ENCODE measurements around the gene BEST4. TPM values are rescaled to one million over a fixed set of nuclear protein-coding genes. Genes with fewer than 3 reads are reported as not detected.
"Not testable (repeated sequence)": the region's sequence is repeated elsewhere in the genome, so short reads cannot be mapped to it uniquely, and the experiment has no call there.

Gene BEST4
- total and polyA plus RNA-seq, 3 donors from 2014 or later, result 0.79 to 1.7 (median 1.1) TPM

DNA sequence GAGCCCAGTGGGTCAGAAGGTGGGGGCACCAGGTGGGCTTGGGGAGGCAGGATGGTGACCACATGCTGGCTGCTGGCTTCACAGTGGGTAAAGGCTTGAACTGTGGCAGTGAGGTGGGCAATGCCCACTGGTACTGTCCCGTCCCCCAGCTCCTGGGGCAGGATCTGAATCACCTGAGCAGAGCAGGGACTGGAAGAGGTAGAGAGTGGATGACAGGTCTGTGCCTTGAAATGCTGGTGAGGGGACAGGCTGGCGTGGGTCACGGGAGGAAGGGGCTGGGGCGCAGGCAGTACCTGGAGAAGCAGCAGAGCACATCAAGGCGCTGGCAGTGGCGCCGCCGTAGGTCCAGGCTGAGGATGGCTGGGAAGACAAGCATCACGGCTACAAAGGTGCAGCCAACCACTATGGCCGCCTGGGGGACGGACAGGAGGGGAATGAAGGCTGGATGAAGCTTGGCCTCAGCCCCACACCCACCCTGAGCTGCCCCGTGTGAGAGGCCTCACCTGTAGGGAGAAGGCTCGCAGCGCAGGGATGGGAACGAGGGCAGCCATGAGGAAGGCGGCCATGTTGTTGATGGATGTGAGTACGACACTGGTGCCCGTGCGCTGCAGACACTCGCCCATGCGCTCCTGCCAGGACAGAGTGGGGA lies 40.2 kb upstream of the BEST4 start:
- H3K36me3 ChIP-seq (ENCODE audit: low read depth, missing control alignments), result no peaks in the 10 kb centered on the region
- H3K27me3 ChIP-seq, result no peaks in the 10 kb centered on the region
- no peaks in the 10 kb centered on the region for H3K9me3 ChIP-seq
- no peak overlapping the region for H3K4me3 ChIP-seq
- DNase-seq, result no peak
- intact Hi-C loops (cut with DNase I; ENCODE audit: low total_unique reads), result no loop called here
- 91 to 92% methylated on average over 20 to 21 of the region's 21 CpGs for WGBS, 2 donors
- H3K4me1 ChIP-seq, result peaks cover 25% of the 10 kb centered on the region
- H3K27ac ChIP-seq, result no peak overlapping the region
- TF ChIP-seq POLR2A (IDR thresholded peaks at IDR 0.05), result no peak
- TF ChIP-seq, protein P1, sequence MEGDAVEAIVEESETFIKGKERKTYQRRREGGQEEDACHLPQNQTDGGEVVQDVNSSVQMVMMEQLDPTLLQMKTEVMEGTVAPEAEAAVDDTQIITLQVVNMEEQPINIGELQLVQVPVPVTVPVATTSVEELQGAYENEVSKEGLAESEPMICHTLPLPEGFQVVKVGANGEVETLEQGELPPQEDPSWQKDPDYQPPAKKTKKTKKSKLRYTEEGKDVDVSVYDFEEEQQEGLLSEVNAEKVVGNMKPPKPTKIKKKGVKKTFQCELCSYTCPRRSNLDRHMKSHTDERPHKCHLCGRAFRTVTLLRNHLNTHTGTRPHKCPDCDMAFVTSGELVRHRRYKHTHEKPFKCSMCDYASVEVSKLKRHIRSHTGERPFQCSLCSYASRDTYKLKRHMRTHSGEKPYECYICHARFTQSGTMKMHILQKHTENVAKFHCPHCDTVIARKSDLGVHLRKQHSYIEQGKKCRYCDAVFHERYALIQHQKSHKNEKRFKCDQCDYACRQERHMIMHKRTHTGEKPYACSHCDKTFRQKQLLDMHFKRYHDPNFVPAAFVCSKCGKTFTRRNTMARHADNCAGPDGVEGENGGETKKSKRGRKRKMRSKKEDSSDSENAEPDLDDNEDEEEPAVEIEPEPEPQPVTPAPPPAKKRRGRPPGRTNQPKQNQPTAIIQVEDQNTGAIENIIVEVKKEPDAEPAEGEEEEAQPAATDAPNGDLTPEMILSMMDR (IDR thresholded peaks at IDR 0.05), result no peak

DNA sequence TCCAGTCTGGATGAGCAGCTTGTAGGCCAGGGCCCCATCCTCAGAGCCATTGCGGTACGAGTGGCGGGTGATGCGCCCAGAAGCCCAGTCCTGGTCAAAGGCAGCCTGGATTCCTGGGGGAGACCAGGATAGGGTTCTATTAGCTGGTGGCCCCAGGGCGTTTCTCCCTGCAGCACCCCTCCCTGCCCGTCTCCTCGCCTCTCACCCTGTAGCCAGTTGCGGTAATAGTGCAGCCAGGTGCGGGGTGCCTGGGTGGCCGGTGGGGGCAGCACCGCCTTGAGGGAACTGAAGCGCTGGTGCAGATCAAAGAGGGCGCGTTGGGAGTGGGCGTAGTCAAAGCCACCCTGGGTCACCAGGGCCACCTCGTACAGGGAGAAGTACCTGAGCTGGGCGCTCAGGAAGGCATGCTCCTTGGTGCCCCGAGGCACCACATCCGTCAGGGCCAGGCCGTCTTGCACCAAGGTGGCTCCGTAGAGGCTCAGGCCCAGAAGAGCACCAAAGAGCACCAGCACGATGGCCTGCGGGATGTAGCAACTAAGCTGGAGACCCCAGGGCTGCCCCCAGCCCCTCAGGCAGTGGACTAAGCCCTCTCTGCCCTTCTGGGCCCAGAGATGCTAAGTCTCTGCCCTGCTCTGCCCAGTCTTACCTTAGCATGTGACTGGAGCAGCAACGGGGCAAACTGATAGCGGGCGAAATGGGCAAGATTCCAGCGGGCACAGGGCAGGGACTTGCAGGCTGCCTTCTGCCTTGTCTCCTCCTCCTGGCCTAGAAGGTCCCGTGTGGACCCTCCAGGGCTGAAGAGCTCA lies 39.4 kb upstream of the BEST4 start:
- no peaks in the 10 kb centered on the region for H3K27me3 ChIP-seq
- peaks cover 18% of the 10 kb centered on the region for H3K4me1 ChIP-seq
- H3K9me3 ChIP-seq, result no peaks in the 10 kb centered on the region
- DNase-seq, result no peak
- no peak overlapping the region for H3K4me3 ChIP-seq
- no peaks in the 10 kb centered on the region for H3K36me3 ChIP-seq (ENCODE audit: low read depth, missing control alignments)
- WGBS, 2 donors, result 87 to 92% methylated on average over 11 to 28 of the region's 28 CpGs
- no peak for TF ChIP-seq POLR2A (IDR thresholded peaks at IDR 0.05)
- TF ChIP-seq, protein P1 (IDR thresholded peaks at IDR 0.05), result peak in 1 of 3 experiments; percentile 3
- intact Hi-C loops (cut with DNase I; ENCODE audit: low total_unique reads), result no loop called here
- H3K27ac ChIP-seq, result peak overlapping the region in 1 of 2 donors; percentile 66

DNA sequence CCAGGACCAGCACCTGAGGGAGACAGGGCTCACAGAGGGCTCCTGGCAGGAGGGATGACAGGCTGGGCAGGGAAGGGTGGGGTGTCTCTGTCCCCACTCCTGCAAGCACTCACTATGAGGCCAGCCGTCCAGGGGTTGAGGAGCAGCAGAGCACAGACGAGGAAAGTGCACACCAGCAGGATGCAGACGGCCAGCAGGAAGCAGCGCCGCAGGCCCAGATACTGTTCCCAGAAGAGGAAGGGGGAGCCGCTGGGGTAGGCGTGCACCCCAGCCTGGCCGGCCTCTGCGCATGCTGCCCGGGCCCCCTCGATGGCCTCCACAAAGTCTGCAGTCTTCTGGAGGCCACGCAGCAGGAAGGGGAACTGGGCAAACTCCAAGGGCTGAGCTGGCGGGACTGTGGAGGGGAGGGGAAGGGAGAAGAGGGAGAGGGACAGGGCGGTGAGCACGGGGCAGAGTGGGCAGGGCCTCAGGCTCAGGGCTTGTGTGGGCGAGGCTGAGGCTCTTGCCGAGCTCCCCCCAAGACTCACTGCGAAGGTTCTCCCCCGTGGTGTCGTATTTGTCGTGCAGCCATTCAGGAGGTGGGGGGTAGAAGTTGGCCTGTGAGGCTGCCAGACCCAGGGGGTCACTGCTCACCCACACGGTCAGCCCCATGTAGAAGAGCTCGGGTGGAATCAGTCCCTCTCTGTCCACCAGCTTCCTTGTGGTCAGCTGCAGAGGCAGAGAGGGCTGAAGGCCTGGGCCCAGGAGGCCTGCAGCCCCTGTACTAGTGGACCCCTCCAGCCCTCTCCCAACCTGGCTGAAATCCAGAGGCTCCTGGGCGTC lies 38.6 kb upstream of the BEST4 start:
- intact Hi-C loops (cut with DNase I; ENCODE audit: low total_unique reads), result no loop called here
- DNase-seq, result peak; percentile 77
- Histone ChIP-seq H3K4me3 (no peak overlapping the region), H3K27ac (peak overlapping the region in 1 of 2 donors; percentile 66), H3K36me3 (ENCODE audit: low read depth, missing control alignments) (no peaks in the 10 kb centered on the region), H3K9me3 (no peaks in the 10 kb centered on the region), H3K4me1 (peaks cover 10% of the 10 kb centered on the region), H3K27me3 (no peaks in the 10 kb centered on the region)
- TF ChIP-seq, protein P1 (IDR thresholded peaks at IDR 0.05), result no peak
- no peak for TF ChIP-seq POLR2A (IDR thresholded peaks at IDR 0.05)
- WGBS, 2 donors, result 50 to 63% methylated on average over 17 to 24 of the region's 24 CpGs

DNA sequence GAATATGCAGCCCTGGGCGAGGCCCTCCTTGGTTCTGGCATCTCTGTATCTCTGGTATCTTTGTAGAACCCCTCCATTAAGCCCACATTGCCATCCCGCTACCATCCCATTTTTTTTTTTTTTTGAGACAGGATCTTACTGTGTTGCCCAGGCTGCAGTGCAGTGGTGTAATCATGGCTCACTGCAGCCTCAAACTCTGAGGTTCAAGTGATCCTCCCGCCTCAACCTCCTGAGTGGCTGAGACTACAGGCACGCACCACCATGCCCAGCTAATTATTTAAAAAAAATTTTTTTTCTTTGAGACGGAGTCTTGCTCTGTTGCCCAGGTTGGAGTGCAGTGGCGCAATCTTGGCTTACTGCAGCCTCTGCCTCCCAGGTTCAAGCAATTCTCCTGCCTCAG lies 36.4 kb upstream of the BEST4 start:
- WGBS, 2 donors, result 87 to 90% methylated on average over 6 of the region's 6 CpGs
- peaks cover 19% of the 10 kb centered on the region for H3K4me1 ChIP-seq
- intact Hi-C loops (cut with DNase I; ENCODE audit: low total_unique reads); H3K36me3 ChIP-seq (ENCODE audit: low read depth, missing control alignments); DNase-seq; H3K27me3 ChIP-seq; H3K9me3 ChIP-seq; H3K27ac ChIP-seq; H3K4me3 ChIP-seq: not testable (repeated sequence)

DNA sequence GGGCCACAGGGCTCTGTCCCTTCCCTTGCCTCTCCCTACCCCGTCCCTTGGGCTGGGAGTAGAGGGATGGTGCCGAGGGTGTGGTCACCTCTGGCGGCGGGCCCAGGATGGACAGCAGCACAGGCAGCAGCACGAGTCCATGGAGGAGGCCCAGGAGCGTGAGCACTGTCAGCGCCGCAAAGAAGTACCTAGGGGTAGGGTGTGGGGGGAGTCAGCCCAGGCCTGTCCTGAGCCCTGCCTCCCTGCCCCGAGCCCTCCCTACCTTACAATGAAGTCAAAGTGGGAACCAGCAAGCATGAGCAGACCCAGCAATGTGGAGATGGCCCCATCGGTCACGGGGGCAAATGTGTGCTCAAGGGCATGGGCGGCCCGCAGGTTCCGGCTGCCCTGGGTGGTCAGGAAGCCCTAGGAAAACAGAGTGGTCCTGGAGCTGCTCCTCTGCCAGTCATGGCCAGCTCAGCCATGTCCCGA lies 35.0 kb upstream of the BEST4 start:
- TF ChIP-seq, protein P1 (IDR thresholded peaks at IDR 0.05), result no peak
- TF ChIP-seq POLR2A (IDR thresholded peaks at IDR 0.05), result no peak
- Histone ChIP-seq H3K4me1 (peaks cover 19% of the 10 kb centered on the region), H3K27ac (peak overlapping the region; percentile 21 to 60), H3K36me3 (ENCODE audit: low read depth, missing control alignments) (no peaks in the 10 kb centered on the region), H3K27me3 (no peaks in the 10 kb centered on the region), H3K4me3 (no peak overlapping the region), H3K9me3 (no peaks in the 10 kb centered on the region)
- intact Hi-C loops (cut with DNase I; ENCODE audit: low total_unique reads), result no loop called here
- DNase-seq, result peak; percentile 61
- 68 to 69% methylated on average over 10 to 15 of the region's 15 CpGs for WGBS, 2 donors
